Neural cell (in vitro differentiated cells): ENCODE data around the gene SLC38A4. TPM values are rescaled to one million over a fixed set of nuclear protein-coding genes. Genes with fewer than 3 reads are reported as not detected.

Source experiments
- H2AFZ ChIP-seq: fragments of 200-600, 300-800 bp; sonication (generic), shearing (Covaris generic); 2 replicates; pipeline ENCODE4 v1.6.0; 2014; ENCODE audit warnings: low read depth, mild to moderate bottlenecking, antibody characterized with exemption, low read length, moderate library complexity
- H3F3A ChIP-seq: fragments of 200-600 bp; shearing (Covaris generic); 2 replicates; pipeline ENCODE4 v1.6.1; 2016; ENCODE audit warnings: mild to moderate bottlenecking, moderate library complexity, mixed read lengths, antibody characterized with exemption, low read length; ENCODE audit not compliant: insufficient read depth, poor library complexity, severe bottlenecking
- H3K27ac ChIP-seq: fragments of 200-600, 300-800 bp; sonication (generic), shearing (Covaris generic); 2 replicates; pipeline ENCODE4 v1.5.1; 2014; ENCODE audit warnings: mild to moderate bottlenecking, low read length, moderate library complexity
- H3K27me3 ChIP-seq: fragments of 300-800, 200-600 bp; sonication (generic), shearing (Covaris generic); 2 replicates; pipeline ENCODE4 v1.6.0; 2014; ENCODE audit warnings: mild to moderate bottlenecking, low read depth, low read length, moderate library complexity; ENCODE audit not compliant: insufficient read depth
- H3K36me3 ChIP-seq: fragments of 300-800, 200-600 bp; sonication (generic), shearing (Covaris generic); 2 replicates; pipeline ENCODE4 v1.5.1; 2014; ENCODE audit warnings: mild to moderate bottlenecking, antibody characterized with exemption, low read length, moderate library complexity; ENCODE audit not compliant: insufficient read depth
- H3K4me2 ChIP-seq: fragments of 300-800, 200-600 bp; sonication (generic), shearing (Covaris generic); 2 replicates; pipeline ENCODE4 v1.6.0; 2014; ENCODE audit warnings: mild to moderate bottlenecking, low read length
- H3K4me3 ChIP-seq: fragments of 300-800, 200-600 bp; sonication (generic), shearing (Covaris generic); 2 replicates; pipeline ENCODE4 v1.5.1; 2014; ENCODE audit warnings: mild to moderate bottlenecking, low read length, moderate library complexity
- H3K79me2 ChIP-seq: fragments of 200-600 bp; shearing (Covaris generic); replicated peaks from 2 replicates; pipeline ENCODE4 v1.6.0; 2014; ENCODE audit warnings: mild to moderate bottlenecking, low read length, moderate library complexity; ENCODE audit not compliant: insufficient read depth
- H3K9ac ChIP-seq: fragments of 300-800, 200-600 bp; sonication (generic), shearing (Covaris generic); 2 replicates; pipeline ENCODE4 v1.6.1; 2016; ENCODE audit warnings: mild to moderate bottlenecking, low read length, mixed read lengths
- H3K9me2 ChIP-seq: fragments of 200-600 bp; shearing (Covaris generic); 2 replicates; pipeline ENCODE4 v1.6.1; 2016; ENCODE audit warnings: mild to moderate bottlenecking, low read length, mixed read lengths; ENCODE audit not compliant: insufficient read depth
- H3K9me3 ChIP-seq: fragments of 200-600, 300-800 bp; sonication (generic), shearing (Covaris generic); 2 replicates; pipeline ENCODE4 v1.6.1; 2016; ENCODE audit warnings: mild to moderate bottlenecking, mixed run types, low read length, moderate library complexity, mixed read lengths
- H4K20me1 ChIP-seq: fragments of 200-600 bp; shearing (Covaris generic); 2 replicates; pipeline ENCODE4 v1.6.1; 2016; ENCODE audit warnings: mild to moderate bottlenecking, mixed run types; ENCODE audit not compliant: insufficient read depth
- EP300 ChIP-seq: fragments of 450-650 bp; conservative IDR thresholded peaks from 2 replicates; pipeline ENCODE4 v1.6.1; 2014; ENCODE audit warnings: antibody characterized with exemption, mild to moderate bottlenecking, moderate library complexity; ENCODE audit not compliant: poor library complexity, severe bottlenecking
- EZH2 ChIP-seq: fragments of 200-600, 300-800 bp; shearing (Covaris generic), sonication (generic); IDR thresholded peaks from 2 replicates; pipeline ENCODE4 v1.6.1; 2014; ENCODE audit warnings: antibody characterized with exemption, low read length, borderline replicate concordance, mild to moderate bottlenecking; ENCODE audit not compliant: insufficient read depth, poor library complexity, severe bottlenecking
- MXI1 ChIP-seq: fragments of 450-650 bp; conservative IDR thresholded peaks from 2 replicates; pipeline ENCODE4 v1.6.1; 2014; ENCODE audit warnings: antibody characterized with exemption, mild to moderate bottlenecking; ENCODE audit not compliant: poor library complexity, severe bottlenecking
- POLR2AphosphoS5 ChIP-seq: IDR thresholded peaks from 2 replicates; pipeline ENCODE4 v1.6.1; 2012
- RAD21 ChIP-seq: fragments of 450-650 bp; conservative IDR thresholded peaks from 2 replicates; pipeline ENCODE4 v1.6.1; 2014; ENCODE audit warnings: antibody characterized with exemption, mild to moderate bottlenecking, moderate library complexity
- SMC3 ChIP-seq: fragments of 450-650 bp; conservative IDR thresholded peaks from 2 replicates; pipeline ENCODE4 v1.6.1; 2014; ENCODE audit warnings: antibody characterized with exemption, mild to moderate bottlenecking, moderate library complexity; ENCODE audit not compliant: poor library complexity
- TAF1 ChIP-seq: IDR thresholded peaks from 2 replicates; pipeline ENCODE4 v1.6.1; 2012; ENCODE audit warnings: low read depth
- polyA plus RNA-seq: library from polyadenylated mRNA; depleted of rRNA; stranded (reverse); fragments of >200 nt; gene quantifications from 2 replicates; pipeline ENCODE4 v1.2.3, GENCODE V29; 2014
- TF ChIP-seq, protein P1 (sequence below): IDR thresholded peaks from 2 replicates; pipeline ENCODE4 v1.6.1; 2012; ENCODE audit warnings: borderline replicate concordance
- TF ChIP-seq, protein P2 (sequence below): fragments of 450-650 bp; IDR thresholded peaks from 2 replicates; pipeline ENCODE4 v1.5.1; 2014; ENCODE audit warnings: antibody characterized with exemption, mild to moderate bottlenecking, moderate library complexity; ENCODE audit not compliant: poor library complexity, severe bottlenecking

SLC38A4 gene
- polyA plus RNA-seq, 1 donor from 2014 or later, result not detected

DNA sequence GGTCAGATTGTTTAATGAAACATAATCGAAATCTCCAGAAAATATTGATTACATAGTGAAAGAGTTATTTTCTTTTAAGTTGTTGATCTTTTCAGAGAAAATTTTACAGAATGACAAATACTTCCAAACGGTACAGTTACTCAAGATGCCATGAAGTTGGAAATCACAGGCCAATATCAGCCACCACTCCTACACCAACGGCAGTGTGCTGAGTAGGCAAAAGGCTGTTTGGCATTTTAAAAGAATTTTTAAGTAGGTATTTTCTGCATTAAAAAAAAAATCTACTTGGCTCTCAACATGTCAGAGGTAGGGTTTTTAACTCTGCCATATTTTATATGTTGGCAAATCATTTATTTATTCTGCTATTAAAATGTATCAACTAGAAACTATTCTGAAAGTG is 21.7 kb downstream of the SLC38A4 start:
- H4K20me1 ChIP-seq, result no peaks in the 10 kb centered on the region
- TF ChIP-seq SMC3 (no peak), TAF1 (no peak), POLR2AphosphoS5 (no peak), EP300 (no peak), MXI1 (no peak), EZH2 (no peak), RAD21 (no peak)
- TF ChIP-seq, protein P1, sequence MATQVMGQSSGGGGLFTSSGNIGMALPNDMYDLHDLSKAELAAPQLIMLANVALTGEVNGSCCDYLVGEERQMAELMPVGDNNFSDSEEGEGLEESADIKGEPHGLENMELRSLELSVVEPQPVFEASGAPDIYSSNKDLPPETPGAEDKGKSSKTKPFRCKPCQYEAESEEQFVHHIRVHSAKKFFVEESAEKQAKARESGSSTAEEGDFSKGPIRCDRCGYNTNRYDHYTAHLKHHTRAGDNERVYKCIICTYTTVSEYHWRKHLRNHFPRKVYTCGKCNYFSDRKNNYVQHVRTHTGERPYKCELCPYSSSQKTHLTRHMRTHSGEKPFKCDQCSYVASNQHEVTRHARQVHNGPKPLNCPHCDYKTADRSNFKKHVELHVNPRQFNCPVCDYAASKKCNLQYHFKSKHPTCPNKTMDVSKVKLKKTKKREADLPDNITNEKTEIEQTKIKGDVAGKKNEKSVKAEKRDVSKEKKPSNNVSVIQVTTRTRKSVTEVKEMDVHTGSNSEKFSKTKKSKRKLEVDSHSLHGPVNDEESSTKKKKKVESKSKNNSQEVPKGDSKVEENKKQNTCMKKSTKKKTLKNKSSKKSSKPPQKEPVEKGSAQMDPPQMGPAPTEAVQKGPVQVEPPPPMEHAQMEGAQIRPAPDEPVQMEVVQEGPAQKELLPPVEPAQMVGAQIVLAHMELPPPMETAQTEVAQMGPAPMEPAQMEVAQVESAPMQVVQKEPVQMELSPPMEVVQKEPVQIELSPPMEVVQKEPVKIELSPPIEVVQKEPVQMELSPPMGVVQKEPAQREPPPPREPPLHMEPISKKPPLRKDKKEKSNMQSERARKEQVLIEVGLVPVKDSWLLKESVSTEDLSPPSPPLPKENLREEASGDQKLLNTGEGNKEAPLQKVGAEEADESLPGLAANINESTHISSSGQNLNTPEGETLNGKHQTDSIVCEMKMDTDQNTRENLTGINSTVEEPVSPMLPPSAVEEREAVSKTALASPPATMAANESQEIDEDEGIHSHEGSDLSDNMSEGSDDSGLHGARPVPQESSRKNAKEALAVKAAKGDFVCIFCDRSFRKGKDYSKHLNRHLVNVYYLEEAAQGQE, result no peak
- TF ChIP-seq, protein P2, sequence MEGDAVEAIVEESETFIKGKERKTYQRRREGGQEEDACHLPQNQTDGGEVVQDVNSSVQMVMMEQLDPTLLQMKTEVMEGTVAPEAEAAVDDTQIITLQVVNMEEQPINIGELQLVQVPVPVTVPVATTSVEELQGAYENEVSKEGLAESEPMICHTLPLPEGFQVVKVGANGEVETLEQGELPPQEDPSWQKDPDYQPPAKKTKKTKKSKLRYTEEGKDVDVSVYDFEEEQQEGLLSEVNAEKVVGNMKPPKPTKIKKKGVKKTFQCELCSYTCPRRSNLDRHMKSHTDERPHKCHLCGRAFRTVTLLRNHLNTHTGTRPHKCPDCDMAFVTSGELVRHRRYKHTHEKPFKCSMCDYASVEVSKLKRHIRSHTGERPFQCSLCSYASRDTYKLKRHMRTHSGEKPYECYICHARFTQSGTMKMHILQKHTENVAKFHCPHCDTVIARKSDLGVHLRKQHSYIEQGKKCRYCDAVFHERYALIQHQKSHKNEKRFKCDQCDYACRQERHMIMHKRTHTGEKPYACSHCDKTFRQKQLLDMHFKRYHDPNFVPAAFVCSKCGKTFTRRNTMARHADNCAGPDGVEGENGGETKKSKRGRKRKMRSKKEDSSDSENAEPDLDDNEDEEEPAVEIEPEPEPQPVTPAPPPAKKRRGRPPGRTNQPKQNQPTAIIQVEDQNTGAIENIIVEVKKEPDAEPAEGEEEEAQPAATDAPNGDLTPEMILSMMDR, result no peak
- no peaks in the 10 kb centered on the region for H3K9me2 ChIP-seq
- H3K9me3 ChIP-seq, result no peaks in the 10 kb centered on the region
- H3K79me2 ChIP-seq, result no peaks in the 10 kb centered on the region
- H3K27me3 ChIP-seq, result no peaks in the 10 kb centered on the region
- no peaks in the 10 kb centered on the region for H3K36me3 ChIP-seq
- no peak overlapping the region for H3K4me3 ChIP-seq
- H3K9ac ChIP-seq, result no peak overlapping the region
- H3K27ac ChIP-seq, result no peak overlapping the region
- no peaks in the 10 kb centered on the region for H3F3A ChIP-seq
- H2AFZ ChIP-seq, result no peak overlapping the region
- no peak overlapping the region for H3K4me2 ChIP-seq

- no peaks in the 10 kb centered on the region for H3K9me2 ChIP-seq
- no peak overlapping the region for H3K27ac ChIP-seq
- no peak overlapping the region for H3K4me3 ChIP-seq
- H3K9me3 ChIP-seq, result no peaks in the 10 kb centered on the region
- no peak overlapping the region for H2AFZ ChIP-seq
- H3K9ac ChIP-seq, result no peak overlapping the region
- TF ChIP-seq TAF1 (no peak), POLR2AphosphoS5 (no peak), SMC3 (no peak), EZH2 (no peak), EP300 (no peak), RAD21 (no peak), MXI1 (no peak)
- TF ChIP-seq, protein P1, result no peak
- TF ChIP-seq, protein P2, result no peak
- no peaks in the 10 kb centered on the region for H4K20me1 ChIP-seq
- no peaks in the 10 kb centered on the region for H3K79me2 ChIP-seq
- no peaks in the 10 kb centered on the region for H3K36me3 ChIP-seq
- no peaks in the 10 kb centered on the region for H3K27me3 ChIP-seq
- H3K4me2 ChIP-seq, result no peak overlapping the region
- H3F3A ChIP-seq, result no peaks in the 10 kb centered on the region
Observed at GRCh38 chr12:46803517-46803916, 22.3 kb downstream of the SLC38A4 start.
